ENCODE measurements around the gene ZNF385B. TPM values are rescaled to one million over a fixed set of nuclear protein-coding genes. Genes with fewer than 3 reads are reported as not detected.

ZNF385B gene
- total RNA-seq, 1 donor from 2014 or later: not detected

GRCh38 chr2:179594268-179595112, 266.9 kb downstream of the ZNF385B start:
- CTCF ChIA-PET: no interaction called here
- TF ChIP-seq CTCF (IDR thresholded peaks at IDR 0.05): no peak
- Mint-ChIP-seq H3K9me3 (no peaks in the 10 kb centered on the region), H3K4me3 (no peak overlapping the region), H3K27me3 (peaks cover 2% of the 10 kb centered on the region), H3K27ac (no peak overlapping the region), H3K4me1 (no peaks in the 10 kb centered on the region), H3K36me3 (ENCODE audit: low read depth) (no peaks in the 10 kb centered on the region)
- intact Hi-C loops (cut with micrococcal nuclease): no loop called here
- POLR2A ChIA-PET: no interaction called here
- ATAC-seq (ENCODE audit: low read depth) (no peak), DNase-seq (no peak)

- Mint-ChIP-seq H3K4me1 (no peaks in the 10 kb centered on the region), H3K9me3 (no peaks in the 10 kb centered on the region), H3K27me3 (peaks cover 4% of the 10 kb centered on the region), H3K36me3 (ENCODE audit: low read depth) (no peaks in the 10 kb centered on the region), H3K27ac (no peak overlapping the region), H3K4me3 (no peak overlapping the region)
- no peak for ATAC-seq (ENCODE audit: low read depth)
- ChIA-PET CTCF (no interaction called here), POLR2A (no interaction called here)
- TF ChIP-seq CTCF (IDR thresholded peaks at IDR 0.05): no peak
- no peak for DNase-seq
- intact Hi-C loops (cut with micrococcal nuclease): no loop called here
These were observed 268.1 kb downstream of the ZNF385B start for GRCh38 chr2:179593323-179593722.

- no peak for ATAC-seq (ENCODE audit: low read depth)
- H3K36me3 Mint-ChIP-seq (ENCODE audit: low read depth): no peaks in the 10 kb centered on the region
- no peaks in the 10 kb centered on the region for H3K4me1 Mint-ChIP-seq
- no peak overlapping the region for H3K27ac Mint-ChIP-seq
- DNase-seq: no peak
- H3K27me3 Mint-ChIP-seq: peaks cover 4% of the 10 kb centered on the region
- intact Hi-C loops (cut with micrococcal nuclease): no loop called here
- CTCF ChIA-PET: no interaction called here
- POLR2A ChIA-PET: no interaction called here
- TF ChIP-seq CTCF (IDR thresholded peaks at IDR 0.05): no peak
- no peak overlapping the region for H3K4me3 Mint-ChIP-seq
- H3K9me3 Mint-ChIP-seq: no peaks in the 10 kb centered on the region
These were observed 269.1 kb downstream of the ZNF385B start for GRCh38 chr2:179592167-179592936.

- TF ChIP-seq CTCF (IDR thresholded peaks at IDR 0.05): no peak
- no peak overlapping the region for H3K27ac Mint-ChIP-seq
- no peaks in the 10 kb centered on the region for H3K4me1 Mint-ChIP-seq
- no peak overlapping the region for H3K4me3 Mint-ChIP-seq
- CTCF ChIA-PET: no interaction called here
- peaks cover 4% of the 10 kb centered on the region for H3K27me3 Mint-ChIP-seq
- ATAC-seq (ENCODE audit: low read depth) (no peak), DNase-seq (no peak)
- intact Hi-C loops (cut with micrococcal nuclease): no loop called here
- no peaks in the 10 kb centered on the region for H3K36me3 Mint-ChIP-seq (ENCODE audit: low read depth)
- H3K9me3 Mint-ChIP-seq: no peaks in the 10 kb centered on the region
- POLR2A ChIA-PET: no interaction called here
These were observed 269.7 kb downstream of the ZNF385B start for GRCh38 chr2:179591690-179592089.

GRCh38 chr2:179588486-179589145, 272.8 kb downstream of the ZNF385B start:
- no peaks in the 10 kb centered on the region for H3K4me1 Mint-ChIP-seq
- intact Hi-C loops (cut with micrococcal nuclease): no loop called here
- ATAC-seq (ENCODE audit: low read depth) (no peak), DNase-seq (no peak)
- H3K36me3 Mint-ChIP-seq (ENCODE audit: low read depth): no peaks in the 10 kb centered on the region
- TF ChIP-seq CTCF (IDR thresholded peaks at IDR 0.05): no peak
- H3K9me3 Mint-ChIP-seq: no peaks in the 10 kb centered on the region
- peaks cover 4% of the 10 kb centered on the region for H3K27me3 Mint-ChIP-seq
- H3K4me3 Mint-ChIP-seq: no peak overlapping the region
- no peak overlapping the region for H3K27ac Mint-ChIP-seq
- CTCF ChIA-PET: no interaction called here
- POLR2A ChIA-PET: no interaction called here
